Measurements from ENCODE around the gene GPA33. TPM values are rescaled to one million over a fixed set of nuclear protein-coding genes. Genes with fewer than 3 reads are reported as not detected.
A peak's percentile ranks its signal among the peaks of the same experiment; 100 is the strongest.

The GPA33 gene
- total and polyA plus RNA-seq, 5 donors: 0.11 to 0.36 (median 0.23) TPM; not detected in 1

GRCh38 chr1:167067904-167068303 lies 22.3 kb downstream of the GPA33 start:
- Histone ChIP-seq H3K4me1 (ENCODE audit: control insufficient read depth, insufficient read depth, low read length) (no peaks in the 10 kb centered on the region), H3K4me3 (ENCODE audit: low read length) (no peak overlapping the region), H3K27me3 (ENCODE audit: control insufficient read depth, insufficient read depth) (no peaks in the 10 kb centered on the region), H3K9me3 (ENCODE audit: control insufficient read depth, low read length) (no peaks in the 10 kb centered on the region), H3K27ac (ENCODE audit: low read length) (no peak overlapping the region)
- WGBS: 75% methylated on average over 3 of the region's 3 CpGs
- ATAC-seq (no peak), DNase-seq (no peak)
- intact Hi-C loops (cut with DNase I): loop anchor here (5.0 to 10.0 kb wide), 4 partner anchors 147 to 467 kb away; no protein-coding TSS in a partner anchor

GRCh38 chr1:167066333-167067122 lies 23.6 kb downstream of the GPA33 start:
- Histone ChIP-seq H3K4me3 (ENCODE audit: low read length) (no peak overlapping the region), H3K27me3 (ENCODE audit: control insufficient read depth, insufficient read depth) (no peaks in the 10 kb centered on the region), H3K4me1 (ENCODE audit: control insufficient read depth, insufficient read depth, low read length) (no peaks in the 10 kb centered on the region), H3K9me3 (ENCODE audit: control insufficient read depth, low read length) (no peaks in the 10 kb centered on the region), H3K27ac (ENCODE audit: low read length) (no peak overlapping the region)
- intact Hi-C loops (cut with DNase I): loop anchor here (5.0 to 10.0 kb wide), 4 partner anchors 148 to 468 kb away; no protein-coding TSS in a partner anchor
- WGBS: 5% methylated on average over 31 of the region's 31 CpGs
- DNase-seq: peak; percentile 72 to 91 (median 89)
- ATAC-seq: peak; percentile 82 to 90

GRCh38 chr1:167065471-167065870 lies 24.7 kb downstream of the GPA33 start:
- Histone ChIP-seq H3K4me3 (ENCODE audit: low read length) (no peak overlapping the region), H3K27ac (ENCODE audit: low read length) (no peak overlapping the region), H3K4me1 (ENCODE audit: control insufficient read depth, insufficient read depth, low read length) (no peaks in the 10 kb centered on the region), H3K27me3 (ENCODE audit: control insufficient read depth, insufficient read depth) (no peaks in the 10 kb centered on the region), H3K9me3 (ENCODE audit: control insufficient read depth, low read length) (no peaks in the 10 kb centered on the region)
- DNase-seq (no peak), ATAC-seq (peak in 1 of 2 donors; percentile 22)
- WGBS: 91% methylated on average over 8 of the region's 8 CpGs
- intact Hi-C loops (cut with DNase I): loop anchor here (5.0 to 10.0 kb wide), 4 partner anchors 149 to 469 kb away; no protein-coding TSS in a partner anchor

GRCh38 chr1:167064621-167065020 lies 25.6 kb downstream of the GPA33 start:
- DNase-seq (no peak), ATAC-seq (no peak)
- H3K27me3 ChIP-seq (ENCODE audit: control insufficient read depth, insufficient read depth): no peaks in the 10 kb centered on the region
- no peak overlapping the region for H3K4me3 ChIP-seq (ENCODE audit: low read length)
- H3K27ac ChIP-seq (ENCODE audit: low read length): no peak overlapping the region
- intact Hi-C loops (cut with DNase I): loop anchor here (5.0 to 10.0 kb wide), 4 partner anchors 150 to 470 kb away; no protein-coding TSS in a partner anchor
- no peaks in the 10 kb centered on the region for H3K4me1 ChIP-seq (ENCODE audit: control insufficient read depth, insufficient read depth, low read length)
- 72% methylated on average over 9 of the region's 9 CpGs for WGBS
- no peaks in the 10 kb centered on the region for H3K9me3 ChIP-seq (ENCODE audit: control insufficient read depth, low read length)

- no peak for ATAC-seq
- H3K27me3 ChIP-seq (ENCODE audit: control insufficient read depth, insufficient read depth): no peaks in the 10 kb centered on the region
- no peak overlapping the region for H3K27ac ChIP-seq (ENCODE audit: low read length)
- DNase-seq: no peak
- H3K4me1 ChIP-seq (ENCODE audit: control insufficient read depth, insufficient read depth, low read length): no peaks in the 10 kb centered on the region
- intact Hi-C loops (cut with DNase I): loop anchor here in 3 of 4 donors (5.0 to 10.0 kb wide), 3 partner anchors 154 to 474 kb away; no protein-coding TSS in a partner anchor
- WGBS: 89% methylated on average over 3 of the region's 3 CpGs
- H3K9me3 ChIP-seq (ENCODE audit: control insufficient read depth, low read length): no peaks in the 10 kb centered on the region
- H3K4me3 ChIP-seq (ENCODE audit: low read length): no peak overlapping the region
These were observed 29.1 kb downstream of the GPA33 start for GRCh38 chr1:167061073-167061464.

- no peak overlapping the region for H3K27ac ChIP-seq (ENCODE audit: low read length)
- no peak for ATAC-seq
- WGBS: 76% methylated on average over 10 of the region's 10 CpGs
- H3K27me3 ChIP-seq (ENCODE audit: control insufficient read depth, insufficient read depth): no peaks in the 10 kb centered on the region
- DNase-seq: no peak
- no peaks in the 10 kb centered on the region for H3K4me1 ChIP-seq (ENCODE audit: control insufficient read depth, insufficient read depth, low read length)
- no peak overlapping the region for H3K4me3 ChIP-seq (ENCODE audit: low read length)
- intact Hi-C loops (cut with DNase I): loop anchor here in 3 of 4 donors (5.0 to 10.0 kb wide), 3 partner anchors 154 to 474 kb away; no protein-coding TSS in a partner anchor
- H3K9me3 ChIP-seq (ENCODE audit: control insufficient read depth, low read length): no peaks in the 10 kb centered on the region
These were observed 29.8 kb downstream of the GPA33 start for GRCh38 chr1:167060141-167061072.

GRCh38 chr1:167059809-167060107 lies 30.4 kb downstream of the GPA33 start:
- H3K9me3 ChIP-seq (ENCODE audit: control insufficient read depth, low read length): no peaks in the 10 kb centered on the region
- H3K27ac ChIP-seq (ENCODE audit: low read length): no peak overlapping the region
- ATAC-seq (no peak), DNase-seq (no peak)
- no peaks in the 10 kb centered on the region for H3K27me3 ChIP-seq (ENCODE audit: control insufficient read depth, insufficient read depth)
- no peaks in the 10 kb centered on the region for H3K4me1 ChIP-seq (ENCODE audit: control insufficient read depth, insufficient read depth, low read length)
- intact Hi-C loops (cut with DNase I): loop anchor here (2.0 to 10.0 kb wide), 6 partner anchors 147 to 475 kb away; no protein-coding TSS in a partner anchor
- WGBS: 41% methylated on average over 1 of the region's 1 CpG
- no peak overlapping the region for H3K4me3 ChIP-seq (ENCODE audit: low read length)

GRCh38 chr1:167059045-167059808 lies 30.9 kb downstream of the GPA33 start:
- peak; percentile 51 to 69 for ATAC-seq
- H3K4me3 ChIP-seq (ENCODE audit: low read length): no peak overlapping the region
- intact Hi-C loops (cut with DNase I): loop anchor here in 3 of 4 donors (2.0 to 5.0 kb wide), 3 partner anchors 147 to 177 kb away; no protein-coding TSS in a partner anchor
- no peaks in the 10 kb centered on the region for H3K4me1 ChIP-seq (ENCODE audit: control insufficient read depth, insufficient read depth, low read length)
- peak; percentile 65 to 90 (median 86) for DNase-seq
- H3K9me3 ChIP-seq (ENCODE audit: control insufficient read depth, low read length): no peaks in the 10 kb centered on the region
- H3K27me3 ChIP-seq (ENCODE audit: control insufficient read depth, insufficient read depth): no peaks in the 10 kb centered on the region
- H3K27ac ChIP-seq (ENCODE audit: low read length): no peak overlapping the region
- 10% methylated on average over 17 of the region's 17 CpGs for WGBS

GRCh38 chr1:167057241-167057688 lies 32.9 kb downstream of the GPA33 start:
- no peaks in the 10 kb centered on the region for H3K4me1 ChIP-seq (ENCODE audit: control insufficient read depth, insufficient read depth, low read length)
- 37% methylated on average over 6 of the region's 6 CpGs for WGBS
- intact Hi-C loops (cut with DNase I): loop anchor here (1.0 to 5.0 kb wide), 4 partner anchors 145 to 175 kb away; no protein-coding TSS in a partner anchor
- H3K9me3 ChIP-seq (ENCODE audit: control insufficient read depth, low read length): no peaks in the 10 kb centered on the region
- H3K4me3 ChIP-seq (ENCODE audit: low read length): no peak overlapping the region
- ATAC-seq (peak; percentile 48 to 56), DNase-seq (no peak)
- H3K27me3 ChIP-seq (ENCODE audit: control insufficient read depth, insufficient read depth): no peaks in the 10 kb centered on the region
- H3K27ac ChIP-seq (ENCODE audit: low read length): no peak overlapping the region

Measured in right cardiac atrium (tissue), 5 donors.